Globus pallidus (tissue), 1 donor: ENCODE results near the gene INA.

Experiments
- DNase-seq: peaks from one replicate; pipeline ENCODE4 v3.0.0-alpha.2; 2015; ENCODE audit warnings: low spot score

INA gene

GRCh38 chr10:103273041-103273441 is 3.9 kb upstream of the INA start:
- DNase-seq: no peak

- no peak for DNase-seq
Measured at GRCh38 chr10:103276251-103276895, 565 bp upstream of the INA start.

- no peak for DNase-seq
Measured at GRCh38 chr10:103277713-103278536, 987 bp downstream of the INA start.

DNA sequence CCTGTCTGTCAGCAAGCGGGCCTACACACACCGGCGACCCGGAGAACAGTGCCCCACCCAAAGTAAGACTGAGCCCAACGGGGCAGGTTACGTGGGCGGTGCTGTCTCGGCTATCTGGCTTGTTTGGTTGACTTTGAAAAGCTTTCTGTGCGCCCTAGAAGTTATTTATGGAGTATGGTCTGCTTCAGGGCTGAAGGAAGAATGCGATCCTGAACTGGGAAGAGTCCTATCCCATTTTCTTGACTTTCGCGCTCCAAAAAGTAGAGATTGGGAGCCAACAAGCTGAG is 1.5 kb downstream of the INA start:
- no peak for DNase-seq

- peak; percentile 6 for DNase-seq
Measured at GRCh38 chr10:103278862-103279298, 1.9 kb downstream of the INA start.

DNA sequence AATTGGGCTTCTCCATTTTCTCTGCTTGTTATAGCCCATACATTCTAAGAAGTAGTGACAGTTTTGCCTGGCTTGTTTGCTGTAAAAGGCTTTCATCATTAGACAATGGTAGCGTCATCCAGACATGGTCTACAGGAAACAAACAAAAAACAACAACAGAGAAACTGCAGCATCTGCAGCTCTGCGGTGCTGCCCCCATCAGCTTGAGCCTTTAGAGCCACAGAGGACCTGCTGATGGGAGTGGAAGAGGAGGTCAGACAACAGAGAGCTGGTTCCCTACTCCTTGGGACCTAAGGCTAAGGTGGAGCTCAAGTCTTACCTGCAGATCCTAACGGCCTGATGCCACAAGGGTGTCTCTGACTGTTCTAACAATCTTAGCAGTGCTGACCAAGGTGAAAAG is 3.1 kb downstream of the INA start:
- no peak for DNase-seq

GRCh38 chr10:103280506-103280905 is 3.6 kb downstream of the INA start:
- DNase-seq: no peak

GRCh38 chr10:103281753-103282152 is 4.8 kb downstream of the INA start:
- DNase-seq: peak; percentile 16

DNA sequence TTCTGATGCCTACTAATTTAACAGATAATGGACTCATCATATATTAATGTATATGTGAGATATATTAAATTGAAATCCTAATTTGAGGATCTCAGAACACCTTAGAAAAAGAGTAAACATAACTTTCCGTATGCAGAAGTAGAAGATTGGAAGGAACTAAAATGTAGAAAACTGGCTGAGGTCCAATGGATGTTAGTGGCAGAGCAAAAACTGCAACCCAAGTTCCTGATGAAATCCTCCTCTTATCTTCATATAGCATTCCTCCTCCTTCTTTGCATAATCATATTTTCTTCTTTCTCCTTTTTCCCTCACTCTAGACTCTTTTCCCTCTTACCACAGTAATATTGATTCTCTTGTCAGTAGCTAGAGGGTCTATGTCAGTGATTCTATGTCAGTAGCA is 6.0 kb downstream of the INA start:
- no peak for DNase-seq

DNA sequence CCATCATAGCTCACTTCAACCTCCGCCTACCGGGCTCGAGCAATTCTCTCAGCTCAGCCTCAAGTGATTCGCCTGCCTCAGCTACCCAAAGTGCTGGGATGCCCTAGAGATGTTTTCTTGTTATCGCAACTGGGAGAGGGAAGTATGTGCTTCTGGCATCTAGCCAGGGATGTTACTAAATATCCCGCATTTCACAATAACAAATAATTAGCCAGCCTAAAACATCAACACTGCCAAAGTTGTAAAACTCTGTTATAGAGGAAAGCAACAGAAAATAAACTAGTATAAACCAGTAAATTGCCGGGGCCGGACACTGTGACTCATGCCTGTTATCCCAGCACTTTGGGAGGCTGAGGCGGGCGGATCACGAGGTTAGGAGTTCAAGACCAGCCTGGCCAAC is 7.2 kb downstream of the INA start:
- no peak for DNase-seq

GRCh38 chr10:103287992-103288391 is 11.1 kb downstream of the INA start:
- no peak for DNase-seq

DNA sequence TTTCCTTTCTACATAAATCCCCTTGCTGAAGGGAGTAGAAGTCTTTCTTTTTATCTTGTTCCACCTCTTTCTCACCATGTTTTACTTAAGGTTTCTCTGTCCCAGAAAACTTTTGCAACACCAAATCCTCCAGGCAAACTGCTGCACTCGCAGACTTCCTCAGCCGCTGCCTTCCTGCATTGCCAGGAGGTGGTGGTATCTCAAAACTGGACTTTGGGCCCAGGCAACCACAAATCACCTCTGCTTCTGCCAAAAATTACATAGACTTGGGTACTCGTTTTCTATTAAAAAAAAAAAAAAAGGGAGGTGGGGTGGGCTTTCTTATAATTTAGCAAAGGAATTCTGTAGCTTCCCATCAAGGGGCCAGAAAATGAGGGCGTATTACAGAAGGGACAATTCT is 14.7 kb downstream of the INA start:
- no peak for DNase-seq

DNA sequence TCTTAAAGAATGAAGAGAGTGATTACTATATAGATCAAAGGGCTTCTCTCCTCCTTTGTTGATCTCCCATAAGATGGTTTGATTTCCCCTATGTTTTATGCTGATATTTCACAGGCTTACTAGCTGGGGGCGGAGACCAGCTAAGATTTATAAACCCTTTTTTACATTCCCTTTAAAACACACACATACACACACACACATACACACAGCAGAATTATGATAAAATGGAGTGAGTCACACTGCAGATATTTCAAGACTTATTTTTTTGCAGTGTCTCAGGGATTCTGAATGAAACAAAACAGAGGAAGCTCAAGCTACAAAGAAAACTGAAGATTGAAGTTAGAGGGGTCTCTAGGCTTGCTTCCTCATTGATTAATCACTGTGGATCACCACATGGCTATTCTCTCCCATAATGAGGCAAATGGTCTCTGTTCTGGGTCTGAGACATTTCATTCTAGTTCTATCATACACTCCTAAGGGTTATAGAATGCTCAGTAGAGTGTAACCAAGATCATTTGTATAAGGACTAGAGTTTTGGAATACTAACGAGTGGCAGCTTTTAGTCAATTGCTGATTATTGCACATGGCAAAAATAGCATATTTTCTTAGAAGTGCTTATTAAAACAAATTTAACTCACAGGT is 18.6 kb downstream of the INA start:
- no peak for DNase-seq

DNA sequence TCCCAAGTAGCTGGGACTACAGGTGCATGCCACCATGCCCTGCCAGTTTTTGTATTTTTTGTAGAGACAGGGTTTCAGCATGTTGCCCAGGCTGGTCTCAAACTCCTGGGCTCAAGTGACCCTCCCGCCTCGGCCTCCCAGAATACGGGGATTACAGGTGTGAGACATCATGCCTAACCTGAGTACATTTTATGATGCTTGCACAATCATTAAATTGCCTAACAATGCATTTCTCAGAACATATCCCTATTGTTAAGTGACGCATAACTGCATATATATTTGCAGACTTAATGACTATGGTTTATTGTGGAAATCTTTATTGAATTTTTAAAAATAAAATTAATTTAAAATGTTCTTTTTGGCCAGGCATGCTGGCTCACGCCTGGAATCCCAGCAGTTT is 30.7 kb downstream of the INA start:
- no peak for DNase-seq

- DNase-seq: no peak
Measured at GRCh38 chr10:103310197-103310596, 33.3 kb downstream of the INA start.

GRCh38 chr10:103316087-103316486 is 39.1 kb downstream of the INA start:
- no peak for DNase-seq

DNA sequence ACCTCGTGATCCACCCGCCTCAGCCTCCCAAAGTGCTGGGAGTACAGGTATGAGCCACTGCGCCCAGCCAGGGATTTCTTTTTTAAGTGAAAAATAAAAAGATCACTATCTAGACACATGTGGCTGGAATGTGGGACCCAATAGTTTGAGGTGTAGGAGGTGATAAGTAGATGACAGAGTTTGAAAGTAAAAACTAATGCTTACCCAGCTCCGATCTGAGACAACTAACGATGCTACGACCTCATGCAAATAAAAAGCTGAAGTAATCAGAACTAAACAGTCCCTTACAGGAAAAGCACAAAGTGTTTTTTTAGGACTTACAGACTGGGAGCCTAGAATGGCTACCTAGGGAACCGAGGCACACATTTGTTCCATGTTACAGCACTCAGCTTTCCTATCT is 51.0 kb downstream of the INA start:
- no peak for DNase-seq

DNA sequence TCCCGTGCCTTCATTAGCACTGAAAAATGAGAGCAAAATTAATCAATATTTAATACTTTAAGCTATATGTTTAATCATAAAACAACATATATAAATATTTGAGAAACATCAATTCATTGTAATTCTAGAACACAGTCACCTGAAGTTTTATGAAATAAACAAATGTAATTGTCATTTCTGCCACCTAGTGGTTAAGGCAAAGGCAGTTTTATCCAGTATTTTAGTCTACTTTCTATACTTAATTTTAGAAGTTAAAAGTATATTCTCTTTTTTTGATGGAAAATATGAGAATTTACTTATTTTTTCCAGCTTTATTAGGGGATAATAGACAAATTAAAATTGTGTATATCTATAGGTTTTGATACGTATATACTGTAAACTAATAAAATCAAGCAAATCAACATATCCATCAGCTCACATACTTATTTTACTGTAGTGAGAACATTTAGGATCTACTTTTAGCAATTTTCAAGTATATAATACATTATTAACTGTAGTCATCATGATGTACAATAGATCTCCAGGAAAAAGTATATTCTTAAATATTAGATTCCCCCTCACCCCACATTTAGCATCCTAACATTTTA is 57.1 kb downstream of the INA start:
- no peak for DNase-seq

GRCh38 chr10:103334567-103334966 is 57.6 kb downstream of the INA start:
- no peak for DNase-seq

- DNase-seq: no peak
Measured at GRCh38 chr10:103336370-103336769, 59.4 kb downstream of the INA start.
